GM23338 (cell line): ENCODE data around the gene DCAF16. TPM values are rescaled to one million over a fixed set of nuclear protein-coding genes. Genes with fewer than 3 reads are reported as not detected.

Experiments used
- ATAC-seq: fragments of 200-7000 bp; cut with Tn5 transposase; 3 replicates; pipeline ENCODE4 v1.9.1; 2020
- DNase-seq: peaks from one replicate; pipeline ENCODE4 v3.0.0-alpha.2; 2015; ENCODE audit warnings: low spot score
- H2AFZ ChIP-seq: fragments of 200-600 bp; sonication (generic); 2 replicates; pipeline ENCODE4 v1.8.0; 2016; ENCODE audit warnings: antibody characterized with exemption, mild to moderate bottlenecking, moderate library complexity
- H3F3A ChIP-seq: fragments of 200-600 bp; sonication (generic); replicated peaks from 2 replicates; pipeline ENCODE4 v1.8.0; 2017; ENCODE audit warnings: antibody characterized with exemption, mixed run types, low read depth
- H3K27ac ChIP-seq: fragments of 200-600 bp; sonication (generic); 2 replicates; pipeline ENCODE4 v1.6.1; 2016; ENCODE audit warnings: low read depth
- H3K27me3 ChIP-seq: fragments of 200-600 bp; sonication (generic); 2 replicates; pipeline ENCODE4 v1.8.0; 2016; ENCODE audit warnings: mild to moderate bottlenecking, mixed run types, moderate library complexity; ENCODE audit not compliant: insufficient read depth
- H3K36me3 ChIP-seq: fragments of 200-600 bp; sonication (generic); 2 replicates; pipeline ENCODE4 v1.8.0; 2016; ENCODE audit warnings: mild to moderate bottlenecking; ENCODE audit not compliant: insufficient read depth
- H3K4me1 ChIP-seq: fragments of 200-600 bp; sonication (generic); 2 replicates; pipeline ENCODE4 v1.8.0; 2016; ENCODE audit warnings: mild to moderate bottlenecking, moderate library complexity; ENCODE audit not compliant: insufficient read depth
- H3K4me2 ChIP-seq: fragments of 200-600 bp; sonication (generic); 2 replicates; pipeline ENCODE4 v1.7.1; 2017; ENCODE audit warnings: mixed run types
- H3K4me3 ChIP-seq: fragments of 200-600 bp; sonication (generic); 2 replicates; pipeline ENCODE4 v1.6.1; 2016; ENCODE audit warnings: mixed run types
- H3K79me2 ChIP-seq: fragments of 200-600 bp; sonication (generic); replicated peaks from 2 replicates; pipeline ENCODE4 v1.8.0; 2017; ENCODE audit warnings: mild to moderate bottlenecking; ENCODE audit not compliant: insufficient read depth
- H3K9me2 ChIP-seq: fragments of 200-600 bp; sonication (generic); 2 replicates; pipeline ENCODE4 v1.8.0; 2017; ENCODE audit not compliant: insufficient read depth
- H4K20me1 ChIP-seq: fragments of 200-600 bp; sonication (generic); replicated peaks from 2 replicates; pipeline ENCODE4 v1.8.0; 2017; ENCODE audit warnings: mild to moderate bottlenecking; ENCODE audit not compliant: insufficient read depth
- H3K27ac Mint-ChIP-seq: 2 replicates; pipeline ENCODE4 v1.8.0; 2020; ENCODE audit warnings: inconsistent platforms, mild to moderate bottlenecking, moderate library complexity, mixed read lengths
- H3K27me3 Mint-ChIP-seq: 3 replicates; pipeline ENCODE4 v1.8.0; 2022; ENCODE audit warnings: low read depth, mild to moderate bottlenecking, moderate library complexity, mixed read lengths, inconsistent platforms; ENCODE audit not compliant: insufficient read depth, poor library complexity
- H3K36me3 Mint-ChIP-seq: 3 replicates; pipeline ENCODE4 v1.8.0; 2021; ENCODE audit warnings: low read depth, mild to moderate bottlenecking, inconsistent platforms, moderate library complexity, mixed read lengths
- H3K4me1 Mint-ChIP-seq: 3 replicates; pipeline ENCODE4 v1.8.0; 2020; ENCODE audit warnings: mild to moderate bottlenecking, inconsistent platforms, mixed read lengths
- H3K4me3 Mint-ChIP-seq: 3 replicates; pipeline ENCODE4 v1.8.0; 2021; ENCODE audit warnings: moderate library complexity, mild to moderate bottlenecking, inconsistent platforms, mixed read lengths
- H3K9me3 Mint-ChIP-seq: 3 replicates; pipeline ENCODE4 v1.8.0; 2020; ENCODE audit warnings: moderate library complexity, mild to moderate bottlenecking, inconsistent platforms, mixed read lengths
- EZH2 ChIP-seq: fragments of 200-600 bp; sonication (generic); IDR thresholded peaks from one replicate; pipeline ENCODE4 v1.8.0; 2017; ENCODE audit warnings: antibody characterized with exemption, mild to moderate bottlenecking, low read depth; ENCODE audit not compliant: unreplicated experiment
- EZH2phosphoT487 ChIP-seq: fragments of 200-600 bp; sonication (generic); IDR thresholded peaks from one replicate; pipeline ENCODE4 v1.8.1; 2018; ENCODE audit warnings: antibody characterized with exemption; ENCODE audit not compliant: unreplicated experiment
- JUNB ChIP-seq: IDR thresholded peaks from one replicate; pipeline ENCODE4 v1.6.1; 2016; ENCODE audit warnings: antibody characterized with exemption; ENCODE audit not compliant: unreplicated experiment
- POLR2AphosphoS5 ChIP-seq: IDR thresholded peaks from 2 replicates; pipeline ENCODE4 v1.6.1; 2016; ENCODE audit warnings: antibody characterized with exemption, low read depth
- ZNF331 ChIP-seq: fragments of 250-450 bp; sonication (Bioruptor Pico); IDR thresholded peaks from 2 replicates; pipeline ENCODE4 v1.5.0; 2020; ENCODE audit warnings: low read depth, mild to moderate bottlenecking, moderate library complexity
- polyA plus RNA-seq: library from polyadenylated mRNA; unstranded; fragments of >200 nt; fragmentation: Nextera tagmentation; extraction: Ambion mirVana; gene quantifications from 2 replicates; pipeline ENCODE4 v1.2.1, GENCODE V29; 2016
- total RNA-seq: library from RNA; depleted of rRNA; stranded (reverse); fragments of >200 nt; shearing (Covaris generic); gene quantifications from 2 replicates; pipeline ENCODE4 v1.2.3, GENCODE V29; 2014
- TF ChIP-seq, protein P1 (sequence below): IDR thresholded peaks from 2 replicates; pipeline ENCODE4 v1.6.1; 2016; ENCODE audit warnings: antibody characterized with exemption
- TF ChIP-seq, protein P2 (sequence below): IDR thresholded peaks from one replicate; pipeline ENCODE4 v1.6.1; 2018; ENCODE audit warnings: antibody characterized with exemption; ENCODE audit not compliant: unreplicated experiment
- TF ChIP-seq, protein P3 (sequence below), 2 experiments: fragments of 200-600 bp in 1 of 2; sonication (generic) in 1 of 2; conservative IDR thresholded peaks; 2 replicates each; pipeline versions ENCODE4 v1.5.1 to v1.6.1; 2016 to 2017; ENCODE audit warnings: antibody characterized with exemption in 2 of 2, low read depth in 2 of 2, mild to moderate bottlenecking in 2 of 2, moderate library complexity in 1 of 2

Gene DCAF16
- total and polyA plus RNA-seq, 2 experiments from 2014 or later = 28.7 to 46.3 TPM

DNA sequence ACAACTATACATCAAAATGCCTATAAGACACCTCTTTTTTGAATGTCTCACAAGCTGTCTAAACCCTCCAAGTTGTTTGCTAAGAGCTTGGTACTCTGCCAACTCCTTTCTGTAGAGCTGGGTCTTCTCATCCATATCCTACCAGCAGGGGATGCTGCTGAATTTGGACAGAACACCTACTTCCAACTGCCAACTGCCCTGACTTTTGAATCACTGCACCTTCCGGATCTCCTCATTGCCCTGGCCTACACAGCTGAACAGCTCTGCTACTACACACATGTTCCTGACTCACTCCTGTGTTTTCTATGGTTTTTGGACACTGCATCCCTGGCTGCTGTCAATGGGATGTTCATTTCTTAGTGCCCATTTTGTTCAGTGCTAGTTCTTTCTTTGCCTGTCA, 47.8 kb downstream of the DCAF16 start:
- H2AFZ ChIP-seq = no peak overlapping the region
- H4K20me1 ChIP-seq = no peaks in the 10 kb centered on the region
- no peak overlapping the region for H3K4me3 ChIP-seq
- H3F3A ChIP-seq = no peaks in the 10 kb centered on the region
- no peaks in the 10 kb centered on the region for H3K79me2 ChIP-seq
- peaks cover 21% of the 10 kb centered on the region for H3K9me3 Mint-ChIP-seq
- no peak overlapping the region for H3K4me2 ChIP-seq
- DNase-seq (peak; percentile 20), ATAC-seq (no peak)
- no peak overlapping the region for H3K27ac ChIP-seq
- H3K36me3 ChIP-seq = no peaks in the 10 kb centered on the region
- H3K36me3 Mint-ChIP-seq = peaks cover 8% of the 10 kb centered on the region
- no peaks in the 10 kb centered on the region for H3K27me3 ChIP-seq
- H3K9me2 ChIP-seq = no peaks in the 10 kb centered on the region
- H3K4me1 Mint-ChIP-seq = peaks cover 14% of the 10 kb centered on the region
- no peak overlapping the region for H3K27ac Mint-ChIP-seq
- H3K4me3 Mint-ChIP-seq = no peak overlapping the region
- H3K4me1 ChIP-seq = no peaks in the 10 kb centered on the region
- TF ChIP-seq, protein P1, sequence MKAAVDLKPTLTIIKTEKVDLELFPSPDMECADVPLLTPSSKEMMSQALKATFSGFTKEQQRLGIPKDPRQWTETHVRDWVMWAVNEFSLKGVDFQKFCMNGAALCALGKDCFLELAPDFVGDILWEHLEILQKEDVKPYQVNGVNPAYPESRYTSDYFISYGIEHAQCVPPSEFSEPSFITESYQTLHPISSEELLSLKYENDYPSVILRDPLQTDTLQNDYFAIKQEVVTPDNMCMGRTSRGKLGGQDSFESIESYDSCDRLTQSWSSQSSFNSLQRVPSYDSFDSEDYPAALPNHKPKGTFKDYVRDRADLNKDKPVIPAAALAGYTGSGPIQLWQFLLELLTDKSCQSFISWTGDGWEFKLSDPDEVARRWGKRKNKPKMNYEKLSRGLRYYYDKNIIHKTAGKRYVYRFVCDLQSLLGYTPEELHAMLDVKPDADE = no peak
- TF ChIP-seq EZH2 = no peak
- TF ChIP-seq, protein P2, sequence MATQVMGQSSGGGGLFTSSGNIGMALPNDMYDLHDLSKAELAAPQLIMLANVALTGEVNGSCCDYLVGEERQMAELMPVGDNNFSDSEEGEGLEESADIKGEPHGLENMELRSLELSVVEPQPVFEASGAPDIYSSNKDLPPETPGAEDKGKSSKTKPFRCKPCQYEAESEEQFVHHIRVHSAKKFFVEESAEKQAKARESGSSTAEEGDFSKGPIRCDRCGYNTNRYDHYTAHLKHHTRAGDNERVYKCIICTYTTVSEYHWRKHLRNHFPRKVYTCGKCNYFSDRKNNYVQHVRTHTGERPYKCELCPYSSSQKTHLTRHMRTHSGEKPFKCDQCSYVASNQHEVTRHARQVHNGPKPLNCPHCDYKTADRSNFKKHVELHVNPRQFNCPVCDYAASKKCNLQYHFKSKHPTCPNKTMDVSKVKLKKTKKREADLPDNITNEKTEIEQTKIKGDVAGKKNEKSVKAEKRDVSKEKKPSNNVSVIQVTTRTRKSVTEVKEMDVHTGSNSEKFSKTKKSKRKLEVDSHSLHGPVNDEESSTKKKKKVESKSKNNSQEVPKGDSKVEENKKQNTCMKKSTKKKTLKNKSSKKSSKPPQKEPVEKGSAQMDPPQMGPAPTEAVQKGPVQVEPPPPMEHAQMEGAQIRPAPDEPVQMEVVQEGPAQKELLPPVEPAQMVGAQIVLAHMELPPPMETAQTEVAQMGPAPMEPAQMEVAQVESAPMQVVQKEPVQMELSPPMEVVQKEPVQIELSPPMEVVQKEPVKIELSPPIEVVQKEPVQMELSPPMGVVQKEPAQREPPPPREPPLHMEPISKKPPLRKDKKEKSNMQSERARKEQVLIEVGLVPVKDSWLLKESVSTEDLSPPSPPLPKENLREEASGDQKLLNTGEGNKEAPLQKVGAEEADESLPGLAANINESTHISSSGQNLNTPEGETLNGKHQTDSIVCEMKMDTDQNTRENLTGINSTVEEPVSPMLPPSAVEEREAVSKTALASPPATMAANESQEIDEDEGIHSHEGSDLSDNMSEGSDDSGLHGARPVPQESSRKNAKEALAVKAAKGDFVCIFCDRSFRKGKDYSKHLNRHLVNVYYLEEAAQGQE = no peak
- no peak for TF ChIP-seq JUNB
- TF ChIP-seq, protein P3, sequence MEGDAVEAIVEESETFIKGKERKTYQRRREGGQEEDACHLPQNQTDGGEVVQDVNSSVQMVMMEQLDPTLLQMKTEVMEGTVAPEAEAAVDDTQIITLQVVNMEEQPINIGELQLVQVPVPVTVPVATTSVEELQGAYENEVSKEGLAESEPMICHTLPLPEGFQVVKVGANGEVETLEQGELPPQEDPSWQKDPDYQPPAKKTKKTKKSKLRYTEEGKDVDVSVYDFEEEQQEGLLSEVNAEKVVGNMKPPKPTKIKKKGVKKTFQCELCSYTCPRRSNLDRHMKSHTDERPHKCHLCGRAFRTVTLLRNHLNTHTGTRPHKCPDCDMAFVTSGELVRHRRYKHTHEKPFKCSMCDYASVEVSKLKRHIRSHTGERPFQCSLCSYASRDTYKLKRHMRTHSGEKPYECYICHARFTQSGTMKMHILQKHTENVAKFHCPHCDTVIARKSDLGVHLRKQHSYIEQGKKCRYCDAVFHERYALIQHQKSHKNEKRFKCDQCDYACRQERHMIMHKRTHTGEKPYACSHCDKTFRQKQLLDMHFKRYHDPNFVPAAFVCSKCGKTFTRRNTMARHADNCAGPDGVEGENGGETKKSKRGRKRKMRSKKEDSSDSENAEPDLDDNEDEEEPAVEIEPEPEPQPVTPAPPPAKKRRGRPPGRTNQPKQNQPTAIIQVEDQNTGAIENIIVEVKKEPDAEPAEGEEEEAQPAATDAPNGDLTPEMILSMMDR (conservative IDR thresholded peaks at IDR 0.05; ENCODE audit: low read depth in 2 of 2) = peak; percentile 14 to 59; a peak in 3 of 4 replicates
- H3K27me3 Mint-ChIP-seq = peaks cover 2% of the 10 kb centered on the region

DNA sequence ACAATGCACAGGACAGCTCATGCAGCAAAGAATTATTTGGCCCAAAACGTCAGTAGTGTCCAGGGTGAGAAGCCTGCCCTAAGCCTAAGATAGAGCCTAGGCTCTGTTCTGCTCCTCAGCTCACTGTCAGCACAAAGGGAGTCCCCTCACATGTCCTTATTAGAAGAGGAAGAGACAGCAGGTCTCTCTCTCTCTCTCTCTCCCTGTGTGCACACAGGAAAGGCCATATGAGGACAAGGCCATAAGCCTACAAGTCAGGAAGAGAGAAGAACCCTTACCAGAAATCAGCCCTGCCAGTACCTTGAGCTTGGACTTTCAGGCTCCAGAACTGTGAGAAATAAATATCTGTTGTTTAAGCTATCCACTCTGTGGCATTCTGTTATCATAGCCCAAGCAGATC, 49.5 kb downstream of the DCAF16 start:
- no peak overlapping the region for H2AFZ ChIP-seq
- no peaks in the 10 kb centered on the region for H3K4me1 ChIP-seq

More for the DNA sequence above, 49.5 kb downstream of the DCAF16 start:
- H3K27me3 Mint-ChIP-seq = peaks cover 2% of the 10 kb centered on the region
- Histone ChIP-seq H3K9me2 (no peaks in the 10 kb centered on the region), H3K4me3 (no peak overlapping the region), H3F3A (no peaks in the 10 kb centered on the region), H3K36me3 (no peaks in the 10 kb centered on the region), H4K20me1 (no peaks in the 10 kb centered on the region), H3K79me2 (no peaks in the 10 kb centered on the region), H3K27ac (no peak overlapping the region), H3K27me3 (no peaks in the 10 kb centered on the region), H3K4me2 (no peak overlapping the region)
- H3K4me3 Mint-ChIP-seq = no peak overlapping the region
- TF ChIP-seq EZH2phosphoT487 (no peak), EZH2 (no peak), ZNF331 (CRISPR knock-in tag) (no peak), POLR2AphosphoS5 (no peak)
- TF ChIP-seq, protein P2 = no peak
- ATAC-seq (peak; percentile 34), DNase-seq (no peak)
- H3K9me3 Mint-ChIP-seq = peaks cover 9% of the 10 kb centered on the region
- peaks cover 14% of the 10 kb centered on the region for H3K4me1 Mint-ChIP-seq
- peaks cover 4% of the 10 kb centered on the region for H3K36me3 Mint-ChIP-seq
- H3K27ac Mint-ChIP-seq = no peak overlapping the region
